ENCODE data around the gene STK26. TPM values are rescaled to one million over a fixed set of nuclear protein-coding genes. Genes with fewer than 3 reads are reported as not detected.

The STK26 gene
- total and polyA plus RNA-seq, 2 donors (not counting 3 experiments of a cell fraction or from before 2014, with no cell fraction given) = 0.87 to 3.7 TPM

- H3K9me3 ChIP-seq (replicated peaks; ENCODE audit: control insufficient read depth, insufficient read depth, low read length) = no peaks in the 10 kb centered on the region
- no peaks in the 10 kb centered on the region for H3K27me3 ChIP-seq (ENCODE audit: control insufficient read depth in 2 of 2, insufficient read depth in 2 of 2, low read length in 2 of 2)
- H3K4me3 ChIP-seq (replicated peaks in 1 of 3; ENCODE audit: insufficient read depth in 1 of 3, low read depth in 1 of 3, low read length in 3 of 3) = no peak overlapping the region
- H3K9me1 ChIP-seq (replicated peaks; ENCODE audit: control insufficient read depth, extremely low read depth, insufficient read depth, low read length) = no peaks in the 10 kb centered on the region
- TF ChIP-seq MYC (IDR thresholded peaks at IDR 0.05; ENCODE audit: low read depth, low read length) (no peak), MAX (IDR thresholded peaks at IDR 0.05; ENCODE audit: insufficient read depth, insufficient read length) (no peak), GATA2 (IDR thresholded peaks at IDR 0.05; ENCODE audit: insufficient read depth, insufficient read length, low read depth, low read length) (no peak), FOS (IDR thresholded peaks at IDR 0.05; ENCODE audit: borderline replicate concordance, insufficient read depth, low read length) (no peak), POLR2A (IDR thresholded peaks at IDR 0.05; ENCODE audit: low read depth, low read length) (no peak), EZH2 (IDR thresholded peaks at IDR 0.05; ENCODE audit: borderline replicate concordance, low read depth, low read length, severe bottlenecking) (no peak), CTCF (IDR thresholded peaks at IDR 0.05; ENCODE audit: extremely low read depth in 1 of 2, insufficient read depth in 1 of 2, low read depth in 1 of 2, low read length in 2 of 2) (no peak), JUN (IDR thresholded peaks at IDR 0.05; ENCODE audit: borderline replicate concordance, insufficient read depth, insufficient read length, low read depth) (no peak), POLR2AphosphoS5 (IDR thresholded peaks at IDR 0.05; ENCODE audit: insufficient read depth, low read depth, low read length) (no peak)
- FAIRE-seq (no peak), DNase-seq (ENCODE audit: low read depth, low spot score) (no peak)
- no peak overlapping the region for H3K4me2 ChIP-seq (ENCODE audit: insufficient read depth, low read length)
- BruUV-seq (replicated peaks) = no TSS peak
- H3K9ac ChIP-seq (replicated peaks; ENCODE audit: extremely low read depth, insufficient read depth, low read length) = no peak overlapping the region
- no peaks in the 10 kb centered on the region for H3K4me1 ChIP-seq (ENCODE audit: control insufficient read depth, extremely low read depth, insufficient read depth, low read length)
- intact Hi-C loops (cut with micrococcal nuclease) = no loop called here
- no peaks in the 10 kb centered on the region for H3K79me2 ChIP-seq (ENCODE audit: control insufficient read depth, insufficient read depth, low read length)
- ChIA-PET POLR2A (no interaction called here), CTCF (no interaction called here)
- H3K36me3 ChIP-seq (ENCODE audit: control insufficient read depth in 2 of 2, extremely low read depth in 1 of 2, insufficient read depth in 2 of 2, low read length in 2 of 2) = no peaks in the 10 kb centered on the region
- dilution Hi-C loops (cut with MboI; ENCODE audit: extremely low pct_ligation_motif_present, low sequenced_read_pairs) = no loop called here
- H4K20me1 ChIP-seq (replicated peaks; ENCODE audit: control insufficient read depth, extremely low read depth, insufficient read depth, low read length) = no peaks in the 10 kb centered on the region
- H2AFZ ChIP-seq (ENCODE audit: low read depth, low read length) = no peak overlapping the region
- no peak overlapping the region for H3K27ac ChIP-seq (ENCODE audit: insufficient read depth, low read depth, low read length)
These were observed 34.9 kb downstream of the STK26 start for GRCh38 chrX:132058050-132058449.

Data from endothelial cell of umbilical vein (primary cell).